ENCODE results near the gene OSBPL3.

GRCh38 chr7:24847754-24848153 lies 132.2 kb downstream of the OSBPL3 start:
- TF ChIP-seq POLR2A (IDR thresholded peaks at IDR 0.05) (no peak), POLR2AphosphoS5 (IDR thresholded peaks at IDR 0.05) (no peak), CTCF (IDR thresholded peaks at IDR 0.05 in 8 of 11, conservative IDR thresholded peaks at IDR 0.05 in 3 of 11) (no peak)
